ENCODE measurements around the gene CCK. TPM values are rescaled to one million over a fixed set of nuclear protein-coding genes. Genes with fewer than 3 reads are reported as not detected.

The CCK gene
- 3.2 and 3.7 TPM in 2 replicates for polyA plus RNA-seq (2011; rRNA removed)
- 0.48 and 3.4 TPM in 2 replicates for polyA minus RNA-seq (2011; rRNA and poly(A)+ RNA removed)

- POLR2A ChIA-PET = no interaction called here
- CTCF ChIA-PET = no interaction called here
- H3K27me3 ChIP-seq (ENCODE audit: control insufficient read depth, insufficient read depth, low read length) = peaks cover 49% of the 10 kb centered on the region
These were observed at the start of gene CCK for GRCh38 chr3:42266085-42266484. CCK (minus strand) TSS chr3:42266185; CDS start chr3:42263630, 2,555 bp downstream.

GRCh38 chr3:42314411-42314810 lies 48.4 kb upstream of the CCK start:
- Histone ChIP-seq H3K27ac (ENCODE audit: low read depth, low read length) (no peak overlapping the region), H3K9me3 (ENCODE audit: control insufficient read depth, insufficient read depth, low read length) (peaks cover 2% of the 10 kb centered on the region), H3K27me3 (ENCODE audit: control insufficient read depth, insufficient read depth, low read length) (no peaks in the 10 kb centered on the region), H3K4me3 (ENCODE audit: low read depth, low read length) (no peak overlapping the region)
- POLR2A ChIA-PET = no interaction called here
- DNase-seq (ENCODE audit: low read depth, low spot score) = no peak
- TF ChIP-seq CTCF (IDR thresholded peaks at IDR 0.05; ENCODE audit: low read depth, low read length) = no peak
- CTCF ChIA-PET = no interaction called here

More at GRCh38 chr3:42266085-42266484, at the start of gene CCK:
- Histone ChIP-seq H3K9me3 (ENCODE audit: control insufficient read depth, insufficient read depth, low read length) (peaks cover 8% of the 10 kb centered on the region; the same call in 1 of the 2 replicates), H3K4me3 (ENCODE audit: low read depth, low read length) (no peak within 1 kb of the TSS), H3K27ac (ENCODE audit: low read depth, low read length) (no peak within 1 kb of the TSS)
- no peak for DNase-seq (ENCODE audit: low read depth, low spot score)
- TF ChIP-seq CTCF (IDR thresholded peaks at IDR 0.05; ENCODE audit: low read depth, low read length) = no peak

- ChIA-PET POLR2A (no interaction called here), CTCF (no interaction called here)
- H3K27ac ChIP-seq (ENCODE audit: low read depth, low read length) = no peak overlapping the region
- no peaks in the 10 kb centered on the region for H3K27me3 ChIP-seq (ENCODE audit: control insufficient read depth, insufficient read depth, low read length)
- DNase-seq (ENCODE audit: low read depth, low spot score) = no peak
- no peak overlapping the region for H3K4me3 ChIP-seq (ENCODE audit: low read depth, low read length)
- no peaks in the 10 kb centered on the region for H3K9me3 ChIP-seq (ENCODE audit: control insufficient read depth, insufficient read depth, low read length)
- TF ChIP-seq CTCF (IDR thresholded peaks at IDR 0.05; ENCODE audit: low read depth, low read length) = no peak
These were observed 42.7 kb upstream of the CCK start for GRCh38 chr3:42308651-42309050.

- Histone ChIP-seq H3K4me3 (ENCODE audit: low read depth, low read length) (no peak overlapping the region), H3K27ac (ENCODE audit: low read depth, low read length) (no peak overlapping the region), H3K27me3 (ENCODE audit: control insufficient read depth, insufficient read depth, low read length) (no peaks in the 10 kb centered on the region), H3K9me3 (ENCODE audit: control insufficient read depth, insufficient read depth, low read length) (no peaks in the 10 kb centered on the region)
- ChIA-PET POLR2A (no interaction called here), CTCF (no interaction called here)
- no peak for DNase-seq (ENCODE audit: low read depth, low spot score)
- no peak for TF ChIP-seq CTCF (IDR thresholded peaks at IDR 0.05; ENCODE audit: low read depth, low read length)
These were observed 40.5 kb upstream of the CCK start for GRCh38 chr3:42306499-42306898.

- ChIA-PET CTCF (no interaction called here), POLR2A (no interaction called here)
- no peak for DNase-seq (ENCODE audit: low read depth, low spot score)
- Histone ChIP-seq H3K9me3 (ENCODE audit: control insufficient read depth, insufficient read depth, low read length) (no peaks in the 10 kb centered on the region), H3K27me3 (ENCODE audit: control insufficient read depth, insufficient read depth, low read length) (no peaks in the 10 kb centered on the region), H3K4me3 (ENCODE audit: low read depth, low read length) (no peak overlapping the region), H3K27ac (ENCODE audit: low read depth, low read length) (no peak overlapping the region)
- no peak for TF ChIP-seq CTCF (IDR thresholded peaks at IDR 0.05; ENCODE audit: low read depth, low read length)
These were observed 37.1 kb upstream of the CCK start for GRCh38 chr3:42302924-42303634.
